HG02938 (cell line): ENCODE results near the gene CACNA1I.

Experiments
- ATAC-seq: cut with Tn5 transposase; IDR thresholded peaks from one replicate; pipeline ENCODE4 v1.9.1; 2021; ENCODE audit warnings: mild to moderate bottlenecking, moderate library complexity; ENCODE audit not compliant: unreplicated experiment

Gene CACNA1I

DNA sequence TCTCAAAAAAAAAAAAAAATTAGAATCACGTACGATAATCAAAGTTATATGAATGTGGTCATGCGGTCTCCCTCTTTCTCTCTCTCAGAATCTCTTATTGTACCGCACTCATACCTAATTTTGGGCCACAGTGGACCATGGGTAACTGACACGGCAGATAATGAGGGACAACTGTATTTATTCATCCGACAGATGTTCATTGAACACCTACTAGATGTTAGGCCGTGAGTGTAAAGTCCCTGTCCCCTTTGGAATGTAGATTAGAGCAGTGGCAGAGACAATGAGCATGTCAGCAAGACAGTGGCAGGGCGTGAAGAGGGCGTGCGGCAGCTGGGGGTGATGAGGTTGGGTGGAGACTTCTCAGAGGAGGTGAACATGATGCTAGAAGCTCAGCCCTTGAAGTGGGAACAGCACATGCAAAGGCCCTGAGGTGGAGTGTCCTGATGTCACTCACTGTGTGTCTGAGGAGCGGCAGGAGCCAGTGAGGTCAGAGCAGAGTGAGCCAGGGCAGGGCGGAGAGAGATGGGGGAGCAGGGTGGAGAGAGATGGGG, 25.1 kb downstream of the CACNA1I start:
- no peak for ATAC-seq

DNA sequence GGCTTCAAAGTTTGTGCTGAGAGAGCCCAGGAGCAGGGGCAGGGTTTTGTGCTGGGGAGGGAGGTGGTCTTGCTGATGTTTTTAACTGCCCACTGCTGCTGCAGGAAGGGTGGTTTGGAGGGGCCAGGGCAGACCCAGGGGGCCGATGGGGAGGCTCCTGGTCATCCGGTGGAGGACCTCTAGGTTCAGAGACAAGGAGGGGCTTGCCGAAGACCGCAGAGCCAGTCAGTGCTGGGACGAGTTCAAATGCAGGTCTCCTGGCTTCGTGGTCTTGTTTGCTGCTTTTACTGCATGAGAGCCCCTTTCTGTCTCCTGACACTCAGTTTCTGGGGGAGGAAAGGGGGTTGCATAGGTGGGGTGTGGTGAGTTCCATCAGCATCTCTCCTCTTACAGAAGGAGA, 26.0 kb downstream of the CACNA1I start:
- no peak for ATAC-seq

DNA sequence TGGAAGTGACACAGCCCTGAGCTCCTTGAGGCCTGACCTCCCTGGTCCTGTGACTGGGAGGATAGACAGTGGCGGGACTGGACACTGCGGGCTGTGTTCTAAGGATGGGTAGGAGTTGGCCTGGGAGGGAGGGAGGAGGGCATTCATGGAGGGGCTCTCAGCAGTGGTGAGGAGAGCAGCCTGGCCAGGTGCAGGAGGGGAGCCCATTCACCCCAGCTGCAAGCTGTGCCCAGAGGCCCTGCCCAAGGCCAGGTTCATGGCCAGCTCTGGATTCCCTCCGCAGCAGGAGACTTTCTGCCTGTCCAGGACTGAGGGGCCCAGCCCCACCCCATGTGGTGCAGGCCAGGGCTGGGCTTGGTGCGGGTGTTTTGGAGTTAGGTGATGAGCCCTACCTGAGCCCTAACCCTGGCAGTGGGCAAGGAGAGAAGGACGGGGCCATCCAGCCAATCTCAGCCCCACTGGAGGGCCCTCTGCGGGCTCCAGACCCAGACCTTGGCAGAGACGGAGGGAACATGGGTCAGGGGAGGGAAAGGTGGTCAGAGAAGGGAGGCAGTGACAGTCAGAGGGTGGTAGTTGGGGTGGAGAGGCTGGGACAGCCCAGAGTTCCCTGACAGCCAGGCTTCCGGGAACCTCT, 26.8 kb downstream of the CACNA1I start:
- no peak for ATAC-seq

DNA sequence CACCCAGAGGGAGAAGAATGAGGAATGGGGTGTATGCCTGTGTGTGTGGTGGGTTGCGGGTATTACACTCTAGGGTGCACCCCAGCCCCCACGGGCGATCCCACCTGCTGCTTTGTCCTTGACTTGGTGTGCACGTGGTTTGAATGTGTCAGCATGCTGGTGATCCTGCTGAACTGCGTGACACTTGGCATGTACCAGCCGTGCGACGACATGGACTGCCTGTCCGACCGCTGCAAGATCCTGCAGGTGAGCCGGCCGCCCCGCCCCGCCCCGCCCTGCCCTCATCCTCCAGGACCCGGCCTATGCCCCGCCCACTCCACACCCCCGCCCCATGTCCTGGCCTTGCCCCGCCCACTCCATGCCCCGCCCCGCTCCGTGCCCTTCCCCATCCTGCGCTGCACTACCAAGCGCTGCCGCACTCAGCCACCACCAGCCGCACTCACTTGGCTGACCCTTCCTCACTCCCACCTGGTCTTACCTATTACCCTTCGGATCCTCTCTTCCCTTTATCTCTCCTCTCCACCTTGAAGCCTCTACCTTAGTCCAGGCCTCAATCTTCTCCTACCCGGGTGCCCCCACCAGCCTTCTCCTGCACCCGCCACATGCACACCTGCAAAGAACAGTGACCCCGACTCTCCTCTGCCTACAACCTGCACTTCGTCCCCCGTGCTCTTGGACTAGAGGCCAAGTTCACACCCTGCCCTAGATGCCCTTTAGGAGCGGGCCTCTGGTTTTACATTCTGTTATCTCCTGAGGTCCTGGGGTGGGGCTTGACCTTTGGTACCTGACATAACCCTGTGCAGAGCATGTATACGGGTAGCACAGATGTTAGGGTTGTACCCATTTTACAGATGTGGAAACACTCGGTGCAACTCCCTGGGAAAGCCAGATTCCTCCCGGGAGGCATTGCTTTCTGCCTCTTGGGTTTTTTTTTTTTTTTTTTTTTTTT, 27.7 kb downstream of the CACNA1I start:
- no peak for ATAC-seq

DNA sequence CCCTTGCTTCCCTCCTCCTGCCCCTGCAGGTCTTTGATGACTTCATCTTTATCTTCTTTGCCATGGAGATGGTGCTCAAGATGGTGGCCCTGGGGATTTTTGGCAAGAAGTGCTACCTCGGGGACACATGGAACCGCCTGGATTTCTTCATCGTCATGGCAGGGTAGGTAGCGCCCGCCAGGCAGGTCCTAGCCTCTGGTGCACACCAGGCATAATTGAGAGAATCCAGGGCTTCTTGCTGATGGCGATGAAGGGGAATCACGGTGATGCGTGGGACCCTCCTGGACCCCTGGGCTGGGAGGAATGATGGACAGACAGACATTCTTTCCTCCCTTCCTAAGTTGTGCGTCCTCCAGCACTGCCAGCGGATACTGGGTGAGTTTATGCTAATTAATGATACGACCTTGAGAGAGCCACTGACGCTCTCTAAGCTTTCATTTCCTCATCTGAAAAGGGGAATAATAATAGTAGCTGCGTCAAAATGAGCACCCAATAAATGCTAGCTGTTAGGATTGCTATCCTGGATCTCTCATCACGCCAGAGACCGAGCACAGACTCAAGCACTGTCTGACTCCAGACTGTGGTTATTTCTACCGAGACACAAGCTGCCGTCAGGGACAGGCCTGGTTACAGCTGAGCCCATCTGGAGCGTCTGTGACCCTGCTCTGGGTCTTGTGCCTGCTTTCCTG, 30.1 kb downstream of the CACNA1I start:
- ATAC-seq: no peak

DNA sequence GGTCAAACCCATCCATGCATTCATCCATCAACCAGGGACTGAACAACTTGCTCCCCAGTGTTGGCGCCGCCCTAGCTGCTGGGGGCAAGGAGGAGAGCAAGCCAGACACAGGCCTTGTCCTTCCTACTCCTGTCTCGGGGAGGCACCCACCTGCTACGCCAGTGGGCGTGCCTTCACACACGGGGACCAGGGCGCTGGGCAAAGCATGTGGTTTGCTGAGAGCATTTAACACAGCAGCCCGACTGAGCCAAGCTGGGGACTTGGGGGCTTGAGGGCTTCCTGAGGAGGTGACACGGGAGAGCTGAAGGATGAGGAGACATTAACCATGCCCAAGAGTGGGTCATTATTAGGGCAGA, 30.6 kb downstream of the CACNA1I start:
- ATAC-seq: no peak

DNA sequence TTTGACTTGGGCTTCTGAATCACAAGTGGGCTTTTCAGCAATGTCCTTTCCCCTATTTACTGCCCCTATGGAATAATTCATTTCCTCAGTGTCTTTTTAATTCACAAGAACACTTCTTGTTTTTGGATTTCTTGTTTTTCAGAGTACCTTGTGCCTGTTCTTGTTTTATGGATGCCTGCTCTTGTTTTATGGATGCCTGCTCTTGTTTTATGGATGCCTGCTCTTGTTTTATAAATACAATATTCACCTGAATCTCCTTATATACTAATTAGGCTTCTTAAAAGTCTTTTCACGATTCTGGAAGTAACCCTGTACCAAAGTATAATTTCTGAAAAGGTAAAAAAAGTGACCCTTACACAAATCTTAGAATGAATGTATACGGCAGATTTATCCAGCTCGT, 32.8 kb downstream of the CACNA1I start:
- no peak for ATAC-seq

DNA sequence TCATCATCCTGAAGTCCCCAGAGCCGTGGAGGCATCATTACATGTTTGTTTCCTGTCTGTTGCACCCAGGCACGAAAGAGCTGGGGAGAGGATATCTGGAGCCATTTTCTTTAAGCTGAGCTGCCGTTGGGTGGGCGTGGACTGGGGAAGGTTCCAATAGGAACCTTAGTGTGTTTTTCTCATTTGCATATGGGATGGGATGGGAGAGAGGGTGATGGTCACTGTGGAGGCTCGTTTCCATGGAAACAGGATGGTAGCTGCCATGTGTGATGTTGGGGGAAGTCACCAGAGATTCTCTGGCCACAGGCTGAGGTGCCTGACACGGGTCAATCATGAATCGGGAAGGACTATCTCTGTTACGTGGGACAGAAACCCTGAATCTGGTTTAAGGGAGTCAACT, 39.7 kb downstream of the CACNA1I start:
- no peak for ATAC-seq

DNA sequence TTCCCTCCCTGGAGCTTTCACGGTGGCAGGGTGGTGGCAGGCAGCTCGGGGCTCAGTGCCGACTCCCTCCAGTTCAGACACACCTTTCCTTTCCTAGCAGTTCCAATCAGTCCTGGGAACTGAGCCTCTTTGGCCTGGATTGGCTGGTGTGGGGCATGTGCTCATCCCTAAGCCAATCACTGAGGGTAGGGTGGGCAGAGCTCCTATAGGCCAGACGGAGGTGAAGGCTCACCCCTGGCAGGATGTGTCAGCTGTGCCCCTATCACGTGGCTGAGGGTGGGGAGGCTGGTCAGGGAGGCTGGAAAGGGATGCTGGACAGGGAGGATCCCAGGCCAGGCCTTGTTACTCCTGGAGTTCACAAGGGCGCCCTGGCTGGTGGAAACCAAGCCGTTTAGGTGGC, 40.2 kb downstream of the CACNA1I start:
- ATAC-seq: no peak

DNA sequence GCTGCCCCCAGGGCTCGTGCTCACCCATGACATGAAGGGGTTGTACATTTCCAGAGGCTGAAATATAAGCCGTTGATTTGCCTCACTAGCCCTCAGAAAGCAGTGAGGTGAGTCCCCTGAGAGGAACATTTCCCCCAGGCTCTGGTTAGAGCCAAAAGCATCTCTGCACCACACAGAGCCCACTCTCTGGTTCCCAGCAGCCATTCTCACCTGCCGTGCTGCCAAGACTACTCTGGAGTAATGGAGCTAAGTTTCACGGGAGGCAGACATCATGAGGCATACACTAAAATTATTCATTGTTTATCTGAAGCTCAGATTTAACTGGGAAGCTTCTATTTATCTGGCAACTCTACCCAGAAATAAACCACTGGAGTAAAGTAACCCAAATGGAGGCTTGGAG, 40.8 kb downstream of the CACNA1I start:
- ATAC-seq: no peak

DNA sequence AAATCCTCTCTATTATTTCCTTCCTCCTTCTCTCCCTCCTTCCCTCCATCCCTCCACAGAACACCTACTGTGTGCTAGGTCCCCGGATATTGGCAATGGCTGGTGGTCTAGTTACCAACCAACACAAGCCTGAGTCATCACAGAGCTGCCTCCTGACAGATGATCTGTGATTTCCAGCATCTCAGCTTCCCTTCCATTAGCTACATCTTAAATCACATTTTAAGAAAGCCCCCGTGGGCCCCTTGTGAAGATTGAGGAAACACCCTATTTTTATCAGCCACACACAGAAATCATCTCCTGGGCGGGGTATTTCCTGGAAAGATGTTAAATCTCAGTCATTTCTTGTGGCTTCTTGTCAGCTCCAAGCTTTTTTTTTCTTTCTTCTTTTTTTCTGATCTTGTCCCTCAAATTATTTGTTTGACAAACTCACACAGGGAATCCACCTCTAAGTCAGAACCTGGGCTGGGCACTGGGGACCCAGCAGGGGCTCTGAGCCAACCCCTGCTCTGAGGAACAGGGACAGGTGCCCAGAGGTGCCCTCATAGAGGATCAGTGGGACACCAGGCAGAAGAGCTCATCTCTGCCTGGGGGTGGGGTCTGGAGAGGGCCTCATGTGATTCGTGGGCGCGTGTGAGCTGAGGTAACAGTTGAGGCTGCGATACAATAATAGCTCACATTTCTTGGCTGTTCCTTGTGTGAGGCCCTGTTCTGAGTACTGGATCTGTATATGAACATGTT, 42.4 kb downstream of the CACNA1I start:
- no peak for ATAC-seq

DNA sequence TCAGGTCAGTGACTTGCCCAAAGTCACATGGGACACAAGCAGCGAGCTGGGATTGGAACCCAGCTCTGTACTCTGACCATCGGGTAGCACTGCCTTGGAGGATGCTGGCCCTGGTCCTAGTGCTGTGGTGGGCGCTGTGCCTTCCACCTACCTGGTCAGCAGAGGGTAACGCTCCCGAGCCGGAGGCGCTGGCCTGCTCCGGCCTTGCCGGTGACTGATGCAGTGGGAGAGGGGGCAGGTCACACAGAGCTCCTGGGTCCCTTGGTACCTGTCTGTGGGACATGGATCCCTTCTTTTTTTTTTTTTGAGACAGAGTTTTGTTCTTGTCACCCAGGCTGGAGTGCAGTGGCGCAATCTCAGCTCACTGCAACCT, 43.0 kb downstream of the CACNA1I start:
- ATAC-seq: no peak

DNA sequence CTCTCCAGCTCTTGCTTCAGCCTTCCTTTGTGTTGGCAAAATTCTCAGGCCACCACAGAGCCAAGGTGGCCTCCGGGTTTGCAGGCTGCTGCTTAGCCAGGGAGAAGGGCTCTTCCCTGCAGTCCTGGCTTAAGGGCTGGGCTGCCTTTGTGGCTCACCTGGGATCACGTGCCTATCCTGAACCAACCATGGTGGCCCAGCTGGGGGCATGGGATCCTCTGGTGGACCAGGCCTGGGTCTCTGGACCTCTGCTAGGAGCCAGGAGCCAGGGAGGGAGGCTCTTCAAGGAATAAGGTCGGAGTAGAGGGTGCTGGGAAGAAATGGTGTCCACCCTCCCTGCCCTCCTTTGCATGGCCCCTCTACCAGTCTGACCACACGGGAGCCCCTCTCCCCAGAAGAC, 43.9 kb downstream of the CACNA1I start:
- no peak for ATAC-seq

DNA sequence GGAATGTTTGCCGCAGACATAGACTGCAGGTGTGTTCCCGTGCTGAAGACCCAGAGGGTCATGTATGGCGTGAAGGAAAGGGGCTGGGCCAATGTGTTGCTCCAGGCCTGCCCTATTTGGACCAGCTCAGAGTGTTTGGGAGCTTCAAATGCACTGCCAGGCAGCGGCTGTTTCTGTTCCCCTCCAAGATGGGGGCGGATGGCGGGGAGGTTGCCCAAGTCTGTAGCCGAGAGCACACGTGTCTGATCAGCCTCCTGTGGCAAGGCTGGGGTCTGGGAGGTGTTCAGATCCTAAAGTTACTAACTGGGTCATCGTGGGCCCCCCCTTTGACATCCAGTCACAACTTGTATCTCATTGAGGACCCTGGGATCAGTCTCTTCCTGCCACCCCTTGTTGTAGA, 45.5 kb downstream of the CACNA1I start:
- no peak for ATAC-seq

DNA sequence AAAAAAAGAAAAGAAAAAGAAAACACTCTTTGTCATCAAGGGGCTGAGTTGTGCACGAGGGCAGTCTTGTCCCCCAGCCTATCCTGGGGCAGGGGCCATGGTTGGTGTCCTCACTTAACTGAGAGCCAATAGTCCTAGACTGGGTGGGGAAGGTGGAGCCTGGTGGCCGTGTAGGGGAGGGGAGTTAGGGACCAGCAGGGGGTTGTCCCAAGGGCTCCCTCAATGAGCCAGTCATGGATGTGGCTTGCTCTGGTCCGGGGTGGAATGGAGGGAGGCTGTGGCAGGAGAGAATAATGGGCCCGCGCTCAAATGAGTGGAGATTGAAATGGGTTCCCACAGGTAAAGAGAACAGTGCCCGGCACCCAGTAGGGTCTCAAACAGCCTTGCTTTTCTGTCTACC, 46.2 kb downstream of the CACNA1I start:
- ATAC-seq: no peak

DNA sequence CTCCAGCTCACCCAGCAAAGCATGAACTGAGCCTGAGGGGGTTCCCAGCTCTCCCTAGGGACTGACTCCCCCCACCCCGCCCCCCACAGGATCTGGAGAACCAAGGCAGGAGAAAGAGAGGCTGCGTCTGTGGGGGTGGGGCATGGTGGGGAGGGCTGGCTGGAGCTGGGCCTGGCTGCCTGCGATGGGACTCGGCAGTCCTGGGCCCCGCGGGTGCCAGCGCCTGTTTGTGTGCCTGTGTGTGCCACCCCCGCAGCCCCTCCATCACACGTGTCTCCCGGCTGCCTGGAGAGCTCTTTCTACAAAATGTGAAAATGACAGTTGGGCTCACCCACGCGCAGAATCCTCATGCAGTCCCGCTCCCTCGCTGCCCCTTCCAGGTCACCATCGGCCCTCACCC, 46.8 kb downstream of the CACNA1I start:
- no peak for ATAC-seq

DNA sequence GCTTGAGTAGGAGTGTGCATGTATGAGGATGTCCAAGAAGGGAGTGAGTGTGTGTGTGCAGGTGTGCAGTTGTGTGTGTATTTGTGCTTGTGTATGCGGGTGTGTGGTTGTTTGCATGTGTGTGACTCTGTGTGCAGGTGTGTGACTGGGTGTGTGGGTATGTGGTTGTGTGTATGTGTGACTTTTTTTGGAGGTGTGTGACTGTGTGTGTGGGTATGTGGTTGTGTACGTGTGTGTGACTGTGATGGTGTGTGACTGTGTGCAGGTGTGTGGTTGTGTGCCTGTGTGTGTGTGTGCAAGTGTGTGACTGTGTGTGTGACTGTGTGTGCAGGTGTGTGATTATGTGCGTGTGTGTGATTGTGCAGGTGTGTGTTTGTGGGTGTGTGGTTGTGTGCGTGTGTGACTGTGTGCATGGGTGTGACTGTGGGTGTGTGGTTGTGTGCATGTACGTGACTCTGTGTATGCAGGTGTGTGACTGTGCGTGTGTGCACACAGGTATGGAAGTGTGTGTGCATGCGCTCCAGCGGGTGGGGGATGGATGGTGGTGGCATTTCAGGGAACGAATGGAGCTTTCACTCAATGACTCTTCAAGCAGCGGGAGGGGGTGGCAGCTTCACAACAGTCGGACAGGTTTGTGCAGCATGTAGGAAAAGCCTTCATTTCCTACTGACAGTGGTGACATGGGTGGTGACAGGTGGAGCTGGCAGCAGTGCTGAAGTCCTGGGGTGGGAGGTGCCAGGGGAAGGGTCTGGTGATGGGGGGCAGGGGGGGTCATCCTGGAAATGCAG, 47.6 kb downstream of the CACNA1I start:
- no peak for ATAC-seq

DNA sequence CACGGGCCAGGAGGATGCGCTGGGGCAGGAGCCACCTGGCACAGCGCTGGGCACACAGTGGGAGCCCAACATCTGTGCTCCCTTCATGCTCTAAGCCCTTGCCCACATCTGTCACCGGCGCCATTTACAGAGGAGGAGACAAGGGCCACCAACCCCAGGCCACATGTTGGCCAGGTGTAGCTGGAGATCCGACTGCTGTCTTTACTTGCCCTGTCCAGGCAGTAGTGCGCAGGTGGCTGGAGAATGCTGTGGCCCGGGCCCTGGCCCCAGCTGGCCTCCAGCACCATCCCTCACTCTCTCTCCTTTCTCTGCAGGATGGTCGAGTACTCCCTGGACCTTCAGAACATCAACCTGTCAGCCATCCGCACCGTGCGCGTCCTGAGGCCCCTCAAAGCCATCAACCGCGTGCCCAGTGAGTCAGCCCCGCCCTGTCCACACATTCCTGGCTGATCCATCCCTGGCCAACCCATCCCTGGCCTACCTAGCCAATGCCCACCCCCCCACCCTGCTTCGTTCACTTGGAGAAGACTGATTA, 48.5 kb downstream of the CACNA1I start:
- ATAC-seq: no peak

DNA sequence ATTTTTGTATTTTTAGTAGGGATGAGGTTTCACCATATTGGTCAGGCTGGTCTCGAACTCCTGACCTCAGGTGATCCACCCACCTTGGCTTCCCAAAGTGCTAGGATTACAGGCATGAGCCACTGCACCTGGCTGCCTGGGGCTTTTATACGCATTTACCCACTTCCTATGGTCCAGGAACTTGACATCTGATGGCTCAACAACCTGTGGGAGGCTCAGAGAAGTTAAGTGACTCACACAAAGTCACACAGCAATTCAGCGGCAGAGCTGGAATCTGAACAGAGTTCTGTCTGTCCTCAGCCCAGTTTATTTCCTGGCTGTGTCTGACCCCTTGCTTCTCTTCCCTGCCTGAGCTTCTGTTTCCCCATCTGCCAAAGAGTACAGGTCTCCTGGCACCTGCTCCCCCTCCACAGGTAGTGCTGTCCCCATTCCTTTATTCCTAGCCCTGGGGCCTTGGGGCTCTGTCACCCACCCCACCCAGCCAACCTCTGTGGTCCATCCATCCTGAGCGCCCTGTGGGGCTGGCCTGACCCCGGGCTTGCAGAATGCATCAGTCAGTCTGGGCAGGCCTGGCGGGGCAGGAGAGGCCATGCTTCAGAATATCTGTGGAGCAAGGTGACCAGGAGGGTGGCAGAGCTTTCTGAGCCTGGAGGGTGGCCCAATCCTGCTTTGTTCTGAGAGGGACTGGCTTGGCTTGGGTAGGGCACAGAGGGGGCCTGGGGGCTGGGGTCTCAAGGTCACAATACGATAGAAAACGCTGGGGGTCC, 50.6 kb downstream of the CACNA1I start:
- ATAC-seq: no peak
